HG03060 (cell line): ENCODE measurements around the gene CCDC78.
"Not testable (repeated sequence)": the region's sequence is repeated elsewhere in the genome, so short reads cannot be mapped to it uniquely, and the experiment has no call there.

Experiments used
- ATAC-seq: cut with Tn5 transposase; IDR thresholded peaks from one replicate; pipeline ENCODE4 v1.9.1; 2021; ENCODE audit warnings: low read depth, moderate number of reproducible peaks; ENCODE audit not compliant: unreplicated experiment

CCDC78 gene

DNA sequence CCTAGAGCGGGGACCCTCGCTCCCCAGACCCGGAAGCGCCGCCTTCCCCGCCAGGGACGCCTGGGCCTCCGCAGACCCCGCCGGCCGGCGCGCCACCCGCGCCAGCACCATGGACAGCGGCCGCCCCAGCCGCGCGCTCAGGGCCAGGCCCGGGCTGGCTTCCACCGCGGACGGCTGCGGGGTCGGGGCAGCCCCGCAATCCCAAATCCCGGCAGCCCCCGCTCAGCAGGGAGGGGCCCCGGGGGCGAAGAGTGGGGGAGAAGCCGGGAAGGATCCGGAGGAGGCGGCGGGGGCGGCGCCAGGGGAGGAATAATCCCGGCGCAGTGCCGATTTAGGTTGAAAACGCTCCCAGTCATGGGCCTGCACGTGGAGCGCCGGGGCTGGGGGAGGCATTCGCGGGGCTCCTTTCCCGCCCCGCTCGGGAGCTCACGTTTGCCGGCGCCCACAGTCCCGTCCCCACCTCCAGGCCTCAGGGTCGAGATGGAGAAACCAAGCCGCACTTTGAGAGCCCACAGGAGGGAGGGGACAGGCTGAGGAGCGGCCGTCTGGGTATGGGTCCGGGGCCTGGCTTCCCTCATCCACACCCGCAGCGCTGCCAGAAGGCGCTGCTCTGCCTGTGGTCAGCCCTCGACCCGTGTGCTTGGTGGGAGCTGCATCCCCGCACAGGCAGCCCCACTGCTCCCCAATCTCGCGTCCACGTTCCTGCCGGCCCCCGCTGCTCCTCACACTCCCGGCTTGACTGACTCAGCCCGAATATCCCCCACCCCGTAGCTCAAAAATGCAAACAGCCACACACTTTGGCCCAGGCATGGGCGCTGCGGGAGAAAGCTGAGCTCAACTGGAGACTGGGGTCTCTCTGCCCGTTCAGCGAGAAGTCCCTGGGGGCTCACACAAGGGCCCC lies 25.3 kb downstream of the CCDC78 start:
- no peak for ATAC-seq

GRCh38 chr16:698911-699671 lies 27.2 kb downstream of the CCDC78 start:
- no peak for ATAC-seq

DNA sequence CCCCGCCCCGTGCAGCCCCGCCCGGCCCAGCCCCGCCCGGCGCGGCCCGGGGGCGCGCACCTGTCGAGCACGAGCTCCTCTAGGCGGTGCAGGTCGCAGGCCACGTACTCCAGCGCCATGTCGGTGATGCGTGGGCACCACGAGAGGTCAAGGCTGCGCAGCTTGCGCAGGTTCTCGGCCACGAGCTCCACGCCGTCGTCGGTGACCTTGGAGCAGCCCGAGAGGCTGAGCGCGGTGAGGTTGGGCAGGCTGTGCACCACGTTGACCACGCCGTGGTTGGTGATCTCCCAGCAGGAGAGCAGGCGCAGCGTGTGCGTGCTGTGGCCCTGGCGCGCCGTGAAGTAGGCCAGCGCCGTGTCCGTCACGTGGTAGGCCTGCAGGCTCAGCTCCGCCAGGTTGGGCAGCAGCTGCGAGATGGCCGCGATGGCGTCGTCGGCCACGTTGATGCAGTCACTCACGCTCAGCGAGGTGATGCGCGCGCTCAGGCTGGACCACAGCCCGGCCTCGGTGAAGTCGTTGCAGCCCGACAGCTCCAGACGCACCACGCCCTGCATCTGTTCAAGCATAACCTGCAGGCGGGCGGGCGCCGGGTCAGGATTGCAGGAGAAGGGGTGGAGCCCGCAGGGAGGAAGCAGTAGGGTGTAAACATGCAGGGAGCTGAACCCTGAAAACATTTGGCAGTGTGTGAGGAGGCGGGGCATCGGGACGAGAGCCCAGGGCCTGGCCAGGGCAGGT lies 30.7 kb downstream of the CCDC78 start:
- ATAC-seq = no peak

DNA sequence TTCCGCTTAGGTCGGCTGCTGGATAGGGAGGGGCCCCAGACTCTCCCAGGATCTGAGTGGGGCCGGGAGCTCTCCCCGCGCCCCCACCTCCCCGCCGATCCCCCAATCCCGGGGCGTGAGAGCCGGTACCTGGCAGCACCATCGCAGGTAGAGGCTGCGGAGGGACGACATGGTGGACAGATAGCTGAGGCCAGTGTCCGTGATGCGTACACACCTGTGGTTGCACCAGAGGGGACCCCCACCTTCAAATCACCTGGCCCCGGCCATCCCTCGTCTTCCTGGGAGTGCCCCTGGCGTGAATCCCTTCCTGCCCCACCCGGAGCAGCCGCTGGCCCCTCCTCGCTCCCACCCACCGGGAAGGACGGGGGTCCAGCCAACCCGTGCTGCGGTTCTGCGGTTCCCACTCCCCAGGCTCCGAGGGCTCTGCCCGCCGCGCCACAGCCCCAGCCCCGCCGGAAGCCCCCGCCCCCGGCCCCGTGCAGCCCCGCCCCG lies 31.3 kb downstream of the CCDC78 start:
- ATAC-seq = no peak

DNA sequence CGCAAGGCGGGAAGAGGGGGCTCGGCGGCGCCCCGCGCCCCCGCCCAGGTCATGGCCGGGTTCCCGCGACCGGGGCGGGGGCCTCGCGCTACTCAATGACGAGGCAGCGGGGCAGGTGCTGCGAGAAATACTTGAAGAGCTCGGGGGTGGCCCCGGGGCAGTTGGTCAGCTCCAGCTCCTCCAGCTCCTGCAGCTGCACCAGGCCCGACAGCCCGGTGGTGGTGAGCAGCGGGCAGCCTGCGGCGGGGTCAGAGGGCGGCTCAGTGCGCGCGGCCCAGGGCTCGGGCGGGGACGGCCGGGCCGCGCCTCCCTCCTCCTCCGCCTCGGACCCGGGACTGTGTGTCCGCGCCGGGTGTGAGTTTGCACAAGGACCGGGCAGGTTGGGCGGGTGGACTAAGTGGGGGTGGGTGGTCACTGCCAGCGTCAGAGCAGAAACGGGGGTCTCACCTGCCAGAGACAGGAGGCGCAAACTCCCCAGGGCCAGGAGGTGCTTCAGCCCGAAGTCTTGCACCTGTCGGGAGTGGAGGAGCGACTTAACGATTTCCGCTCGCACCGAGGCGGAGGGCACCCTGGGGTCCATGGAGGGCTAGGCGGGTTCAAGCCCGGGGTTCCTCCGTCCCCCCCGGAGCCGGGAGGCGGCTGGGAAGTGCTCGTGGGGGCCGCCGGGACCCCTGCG lies 31.9 kb downstream of the CCDC78 start:
- no peak for ATAC-seq

DNA sequence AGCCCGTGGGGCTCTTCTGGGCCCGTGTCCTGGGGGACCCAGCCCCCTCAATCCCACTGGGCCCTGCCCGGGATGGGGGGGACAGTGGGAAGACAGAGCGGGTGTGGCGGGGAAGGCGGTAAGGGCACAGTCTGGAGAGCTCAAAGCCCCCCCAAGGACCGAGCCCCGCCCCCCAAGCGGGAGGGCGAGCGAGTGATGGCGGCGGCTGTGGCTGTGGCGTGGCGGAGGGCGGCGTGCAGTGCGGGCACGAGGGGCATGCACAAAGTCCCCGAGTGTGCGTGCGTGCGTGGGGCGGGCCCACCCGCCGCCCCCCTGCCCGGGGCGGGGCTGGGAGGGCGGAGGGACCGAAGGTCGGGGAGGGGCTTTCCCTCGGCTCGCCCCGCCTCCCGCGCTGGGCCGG lies 32.5 kb downstream of the CCDC78 start:
- no peak for ATAC-seq

- ATAC-seq = no peak
Measured at GRCh38 chr16:693364-693763, 32.9 kb downstream of the CCDC78 start.

DNA sequence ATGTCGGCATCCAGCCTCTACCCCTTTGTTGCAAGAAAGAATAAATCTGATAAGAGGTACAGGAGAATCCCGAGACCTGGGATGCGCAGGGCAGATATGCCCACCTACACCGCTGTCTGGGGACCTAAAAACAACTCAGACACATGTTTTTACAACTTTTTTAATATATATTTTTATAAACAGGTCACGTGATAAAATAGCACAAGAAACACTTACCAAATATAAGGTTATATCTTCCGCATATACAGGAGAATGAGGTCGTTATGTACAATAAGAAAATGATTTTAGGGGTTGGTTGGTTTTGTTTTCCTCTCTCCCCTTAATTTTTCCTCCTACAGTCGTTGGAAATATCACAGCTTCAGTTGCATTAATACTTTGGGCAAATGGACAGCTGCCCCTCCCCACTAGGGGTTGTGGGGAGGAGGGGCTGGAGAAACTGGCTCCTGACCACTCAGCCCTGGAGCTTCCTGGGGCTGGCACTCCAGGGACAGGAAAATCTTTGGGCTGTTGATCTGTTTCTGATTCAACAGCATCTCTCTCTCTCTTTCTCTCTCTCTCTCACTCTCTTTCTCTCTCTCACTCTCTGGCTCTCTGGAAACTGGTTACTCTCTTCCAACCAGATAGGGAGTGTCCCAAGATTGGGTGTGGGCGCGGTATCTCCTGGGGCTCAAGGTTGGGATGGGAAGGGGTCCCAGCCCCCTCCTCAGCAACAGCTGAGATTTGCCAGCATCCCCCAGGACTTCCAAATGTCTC lies 33.7 kb downstream of the CCDC78 start:
- ATAC-seq = no peak

GRCh38 chr16:691242-691641 lies 35.0 kb downstream of the CCDC78 start:
- not testable (repeated sequence) for ATAC-seq

DNA sequence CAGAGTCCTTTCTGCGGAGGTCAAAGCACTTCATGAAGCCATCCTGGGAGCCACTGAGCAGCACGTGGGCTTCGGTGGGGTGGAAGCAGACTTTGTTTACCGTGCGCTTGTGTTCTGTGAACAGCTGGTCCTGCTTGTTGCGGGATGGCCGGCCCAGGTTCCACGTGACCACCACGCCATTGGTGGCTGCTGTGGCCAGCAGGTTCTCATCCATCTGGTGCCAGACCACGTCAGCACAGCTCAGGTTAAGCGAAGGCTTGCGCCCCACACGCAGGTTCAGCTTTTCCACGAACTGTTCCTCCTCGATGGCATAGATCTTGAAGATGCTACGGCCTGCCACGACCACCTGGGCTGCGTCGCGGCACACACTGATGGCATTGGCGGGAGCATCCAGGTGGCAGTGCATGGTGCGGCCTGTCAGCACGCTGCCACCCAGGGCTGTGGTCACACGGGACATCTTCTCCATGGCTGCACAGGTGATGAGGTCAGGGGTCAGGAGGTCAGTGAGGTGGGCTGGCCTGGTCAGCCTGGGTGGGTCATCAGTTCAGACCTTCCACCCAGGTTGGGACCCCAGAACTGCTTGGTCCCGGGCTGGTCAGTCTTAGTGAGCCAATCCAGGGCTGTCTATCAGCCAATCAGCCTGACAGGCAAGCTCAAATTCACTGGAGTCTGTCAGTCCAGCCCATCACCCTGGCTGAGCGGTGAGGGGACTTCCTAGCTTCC lies 36.9 kb downstream of the CCDC78 start:
- ATAC-seq = no peak

- ATAC-seq = no peak
Measured at GRCh38 chr16:687499-687898, 38.7 kb downstream of the CCDC78 start.

DNA sequence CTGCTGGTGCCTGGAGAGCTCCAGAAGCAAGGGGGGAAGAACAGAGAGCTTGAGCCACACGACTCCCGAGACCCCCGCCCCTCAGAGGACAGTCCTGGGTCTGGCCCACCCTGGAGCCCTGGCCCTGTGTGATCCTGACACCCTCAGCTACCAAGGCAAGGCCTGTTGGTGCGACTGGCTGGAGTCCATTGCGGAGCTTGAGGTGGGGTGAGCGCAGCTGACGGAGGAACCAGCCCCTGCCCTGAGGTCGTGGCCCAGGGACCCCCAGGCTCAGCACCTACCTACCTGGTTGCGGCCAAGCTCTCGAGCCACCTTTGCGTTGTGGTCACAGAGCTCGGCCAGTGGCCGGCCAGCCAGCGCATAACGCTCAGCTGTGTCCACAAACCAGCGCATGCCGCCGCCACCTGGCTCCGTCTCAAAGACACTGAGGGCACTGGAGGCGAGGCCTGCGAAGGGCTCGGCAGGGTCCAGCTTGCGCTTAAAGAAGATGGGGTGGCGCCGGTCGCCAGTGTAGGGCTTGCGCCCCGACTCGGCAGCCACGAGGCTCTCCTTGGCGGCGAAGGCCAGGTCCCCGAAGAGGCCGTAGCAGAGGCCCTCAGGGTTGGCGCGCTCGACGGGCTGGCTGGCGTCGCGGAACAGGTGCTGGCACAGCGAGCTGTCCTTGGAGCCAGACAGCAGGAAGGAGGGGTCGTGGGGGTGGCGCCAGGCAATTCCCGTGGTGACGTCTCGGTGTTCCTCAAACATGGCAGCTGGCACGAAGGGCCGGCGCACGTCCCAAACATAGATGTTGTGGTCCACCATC lies 39.6 kb downstream of the CCDC78 start:
- no peak for ATAC-seq

DNA sequence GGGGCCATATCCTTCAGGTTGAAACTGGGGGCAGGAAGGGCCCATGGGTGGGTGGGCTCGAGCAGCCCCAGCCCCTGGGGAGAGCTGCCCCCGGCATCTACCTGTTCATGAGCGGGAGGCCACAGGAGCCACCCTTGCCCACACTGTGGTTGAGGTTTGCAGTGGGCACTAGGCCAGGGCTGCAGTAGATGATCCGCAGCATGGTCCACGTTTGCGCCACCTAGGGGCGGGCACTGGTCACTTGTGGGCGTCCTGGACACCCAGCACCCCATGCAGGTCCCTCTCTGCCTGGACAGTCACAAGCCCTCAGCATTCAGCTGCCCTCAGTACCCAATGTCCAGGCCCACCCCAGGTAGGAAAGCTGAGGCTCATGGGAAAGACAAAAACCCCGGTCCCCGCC lies 40.3 kb downstream of the CCDC78 start:
- no peak for ATAC-seq

DNA sequence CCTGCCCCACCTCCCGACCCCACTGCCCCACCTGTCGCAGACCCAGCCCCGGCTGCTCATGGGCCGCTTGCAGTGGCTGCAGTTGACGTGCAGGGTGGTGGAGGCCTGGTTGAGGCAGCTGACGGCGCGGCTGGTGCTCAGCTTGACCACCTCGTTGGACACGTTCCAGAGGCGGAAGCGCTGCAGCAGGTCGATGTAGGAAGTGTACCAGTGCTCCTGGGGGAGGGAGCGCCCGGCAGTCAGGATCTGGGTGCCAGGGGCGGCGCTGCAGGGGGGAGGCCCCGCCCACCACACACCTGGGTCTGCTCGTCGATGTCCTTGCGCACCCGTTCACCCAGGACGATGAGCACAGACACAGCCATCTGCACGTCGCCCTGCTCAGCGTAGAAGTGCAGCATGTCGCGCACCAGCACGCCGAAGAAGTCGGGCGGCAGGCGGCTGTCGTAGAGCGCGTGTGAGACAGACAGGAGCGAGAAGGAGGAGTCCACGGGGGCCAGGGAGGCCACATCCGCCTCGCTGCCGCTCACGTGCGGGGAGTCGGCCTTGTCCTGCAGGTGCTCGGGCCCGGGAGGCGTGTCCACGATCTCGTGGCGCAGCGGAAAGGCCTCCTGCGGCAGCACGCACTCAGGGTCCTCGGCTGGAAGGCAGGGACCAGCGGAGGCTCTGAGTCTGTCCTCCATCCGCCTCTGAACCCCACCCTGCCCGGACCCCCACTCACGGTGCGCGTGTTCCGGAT lies 41.1 kb downstream of the CCDC78 start:
- ATAC-seq = no peak

DNA sequence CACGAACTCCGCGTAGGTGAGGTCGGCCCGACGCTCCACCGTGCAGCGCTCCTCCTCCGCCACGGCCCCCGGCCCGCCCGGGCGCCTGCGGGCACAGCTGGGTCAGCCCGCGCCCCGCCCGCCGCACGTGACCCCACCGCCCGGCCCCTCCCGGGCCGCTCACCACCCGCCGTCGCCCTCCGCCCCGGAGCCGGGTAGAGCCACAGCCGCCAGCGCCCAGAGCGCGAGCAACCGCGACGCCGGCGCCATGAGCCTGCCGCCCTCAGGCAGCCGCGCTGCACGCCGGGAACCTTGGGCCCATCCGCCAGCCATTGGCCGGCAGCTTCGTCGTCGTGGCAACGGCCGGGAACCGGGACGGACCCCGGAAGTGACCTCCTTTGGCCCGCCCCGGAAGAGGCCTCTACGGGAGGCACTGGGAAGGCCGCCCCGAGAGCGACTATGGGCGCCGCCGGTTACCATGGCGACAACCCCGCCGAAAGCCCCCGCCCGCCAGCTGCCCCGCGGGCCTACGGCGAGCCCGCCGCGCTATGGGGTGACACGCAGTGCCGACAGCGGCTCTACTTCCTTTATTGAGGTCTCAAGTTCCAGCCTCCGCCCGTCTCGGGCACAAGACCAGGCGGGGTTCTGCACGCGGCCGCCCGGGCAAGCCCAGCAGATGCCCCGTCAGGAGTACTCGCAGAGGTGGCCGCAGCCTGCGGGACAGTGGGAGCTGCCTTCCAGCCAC lies 42.0 kb downstream of the CCDC78 start, which contains the start of gene JMJD8:
Gene JMJD8, minus strand, starts transcription at position 264 of the 724 bp plus-strand sequence. Its CDS starts 15 bp downstream, at position 249.
- no peak for ATAC-seq

GRCh38 chr16:683396-684070 lies 42.7 kb downstream of the CCDC78 start:
- no peak for ATAC-seq
